Nephron progenitor cell (in vitro differentiated cells): ENCODE measurements around the gene ZMAT5.

Experiments used
- DNase-seq: peaks from one replicate; pipeline ENCODE4 v3.0.0; 2021
- H3K27ac Mint-ChIP-seq: 2 replicates; pipeline ENCODE4 v1.8.0; 2021; ENCODE audit warnings: mild to moderate bottlenecking, moderate library complexity, mixed read lengths
- H3K27me3 Mint-ChIP-seq: 2 replicates; pipeline ENCODE4 v1.8.0; 2021; ENCODE audit warnings: mild to moderate bottlenecking, low read depth, mixed read lengths; ENCODE audit not compliant: poor library complexity
- H3K36me3 Mint-ChIP-seq: 2 replicates; pipeline ENCODE4 v1.8.0; 2021; ENCODE audit warnings: low read depth, mixed read lengths
- H3K4me1 Mint-ChIP-seq: 2 replicates; pipeline ENCODE4 v1.8.0; 2021; ENCODE audit warnings: mixed read lengths
- H3K4me3 Mint-ChIP-seq: 2 replicates; pipeline ENCODE4 v1.8.0; 2021; ENCODE audit warnings: mild to moderate bottlenecking, moderate library complexity, mixed read lengths
- H3K9me3 Mint-ChIP-seq: 2 replicates; pipeline ENCODE4 v1.8.0; 2021; ENCODE audit warnings: mild to moderate bottlenecking, moderate library complexity, mixed read lengths
- CTCF ChIP-seq: fragments of 200-600 bp; sonication (generic); IDR thresholded peaks from 2 replicates; pipeline ENCODE4 v1.5.0; 2021; ENCODE audit warnings: antibody characterized with exemption

Gene ZMAT5

DNA sequence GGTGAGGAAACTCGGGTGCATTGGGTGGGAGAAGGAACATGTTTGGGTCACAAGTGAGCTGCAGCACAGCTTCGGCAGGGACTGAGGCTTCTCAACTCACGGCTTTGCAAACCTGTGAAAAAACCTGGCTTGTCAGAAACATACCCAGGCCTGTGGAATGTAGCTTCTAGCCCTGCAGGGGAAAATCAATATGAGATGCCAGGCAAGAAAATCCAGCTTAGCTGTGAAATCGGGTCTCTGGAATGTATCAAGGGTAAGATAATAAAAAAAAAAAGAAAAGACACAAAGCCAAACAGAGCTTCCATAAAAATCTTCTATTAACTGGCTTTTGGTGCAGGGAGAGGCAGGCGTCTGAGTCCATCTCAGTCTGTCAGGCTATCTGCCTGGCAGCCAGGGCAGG lies 28.9 kb upstream of the ZMAT5 start:
- Mint-ChIP-seq H3K9me3 (no peaks in the 10 kb centered on the region), H3K27ac (no peak overlapping the region), H3K27me3 (no peaks in the 10 kb centered on the region), H3K36me3 (peaks cover 48% of the 10 kb centered on the region), H3K4me1 (no peaks in the 10 kb centered on the region), H3K4me3 (no peak overlapping the region)
- TF ChIP-seq CTCF, result no peak
- no peak for DNase-seq

DNA sequence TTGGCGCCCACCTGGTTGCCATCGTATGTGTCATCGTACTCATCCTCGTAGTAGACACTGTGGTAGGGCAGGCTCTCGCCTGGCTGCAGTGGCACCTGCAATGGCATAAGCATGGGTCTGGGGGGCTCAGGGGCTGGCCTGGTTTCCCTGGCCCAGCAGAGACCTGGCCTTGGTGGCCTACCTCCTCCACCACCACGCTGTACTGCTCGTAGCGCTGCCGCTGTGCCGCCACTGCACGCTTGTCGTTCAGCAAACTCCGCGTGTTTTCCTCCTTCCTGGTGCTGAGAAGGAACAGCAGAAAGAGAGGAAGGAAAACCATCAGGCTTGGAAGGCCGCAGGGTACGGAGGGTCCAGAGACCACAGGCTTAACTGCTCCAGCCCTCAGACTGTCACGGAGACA lies 26.6 kb upstream of the ZMAT5 start:
- Mint-ChIP-seq H3K9me3 (no peaks in the 10 kb centered on the region), H3K27me3 (peaks cover 1% of the 10 kb centered on the region), H3K36me3 (peaks cover 55% of the 10 kb centered on the region), H3K27ac (no peak overlapping the region), H3K4me1 (no peaks in the 10 kb centered on the region), H3K4me3 (no peak overlapping the region)
- TF ChIP-seq CTCF, result no peak
- no peak for DNase-seq

DNA sequence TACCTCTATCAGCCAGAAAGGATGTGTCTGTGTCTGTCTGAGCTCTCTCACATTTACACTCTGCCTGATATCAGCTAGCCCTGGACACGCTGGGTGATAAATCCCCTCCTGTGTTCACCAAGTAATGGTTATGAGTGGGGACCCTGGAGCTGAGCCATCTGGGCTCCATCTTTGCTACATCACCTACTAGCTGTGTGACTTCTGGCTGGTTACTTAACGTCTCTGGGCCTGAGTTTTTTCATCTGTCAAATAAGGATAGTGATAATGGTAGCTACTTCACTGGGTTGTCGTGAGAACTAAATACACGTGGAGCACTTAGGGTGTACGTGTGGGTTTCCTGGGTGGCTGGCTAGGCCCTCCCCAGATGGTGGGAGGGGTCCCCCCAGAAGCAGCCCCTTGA lies 23.3 kb upstream of the ZMAT5 start:
- peaks cover 2% of the 10 kb centered on the region for H3K27me3 Mint-ChIP-seq

DNA sequence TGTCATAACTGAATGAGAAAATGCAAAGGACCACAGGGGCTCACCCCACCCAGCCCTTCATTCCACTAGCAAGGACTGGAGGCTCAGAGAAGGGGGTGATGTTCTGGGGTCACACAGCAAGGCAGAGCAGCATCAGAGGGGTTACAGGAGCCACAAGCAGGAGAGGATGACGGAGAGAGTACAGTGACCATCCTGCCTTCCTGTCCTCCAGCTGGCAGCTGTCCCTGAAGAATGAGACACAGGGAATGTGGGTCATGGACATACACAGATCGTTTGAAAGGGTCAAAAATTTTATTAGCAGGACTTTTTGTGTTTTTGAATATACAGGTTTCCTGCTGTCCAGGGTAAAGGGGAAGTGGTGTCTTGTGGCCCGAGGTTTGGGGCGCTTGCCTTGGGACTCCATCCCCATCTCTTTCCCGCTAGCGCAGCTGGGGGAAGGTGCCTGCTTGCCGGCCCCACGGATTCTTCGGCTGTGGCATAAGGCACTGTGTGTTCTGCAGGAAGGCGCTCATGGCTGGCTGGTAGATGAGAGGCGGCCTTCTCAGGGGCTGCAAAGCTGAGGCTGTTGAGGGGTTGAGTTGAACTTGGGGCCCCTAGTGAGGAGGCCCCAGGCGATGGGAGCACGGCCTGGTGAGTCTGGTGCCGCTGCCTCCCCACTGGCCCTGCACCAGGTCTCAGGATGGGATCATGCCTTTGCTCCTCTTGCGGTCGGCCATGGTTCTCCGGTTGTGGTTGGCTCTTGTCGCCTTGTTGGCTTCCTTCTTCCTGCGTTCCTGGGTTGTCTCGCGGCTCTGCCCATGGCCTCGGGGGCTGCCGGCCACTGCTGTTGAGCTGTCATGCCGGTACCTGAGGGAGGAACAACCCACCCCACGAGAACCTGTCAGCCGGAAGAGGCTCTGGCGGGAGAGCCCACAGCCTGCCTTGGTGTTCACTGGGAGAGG lies 21.8 kb upstream of the ZMAT5 start:
- Mint-ChIP-seq H3K27ac (peak overlapping the region; percentile 46), H3K27me3 (peaks cover 6% of the 10 kb centered on the region), H3K4me1 (peaks cover 30% of the 10 kb centered on the region), H3K4me3 (no peak overlapping the region), H3K36me3 (peaks cover 52% of the 10 kb centered on the region), H3K9me3 (no peaks in the 10 kb centered on the region)
- DNase-seq, result no peak
- no peak for TF ChIP-seq CTCF

More for the DNA sequence above, 23.3 kb upstream of the ZMAT5 start:
- Mint-ChIP-seq H3K27ac (no peak overlapping the region), H3K4me1 (peaks cover 23% of the 10 kb centered on the region), H3K9me3 (no peaks in the 10 kb centered on the region), H3K36me3 (peaks cover 52% of the 10 kb centered on the region), H3K4me3 (no peak overlapping the region)
- no peak for TF ChIP-seq CTCF
- DNase-seq, result no peak

- DNase-seq, result no peak
- Mint-ChIP-seq H3K27me3 (peaks cover 6% of the 10 kb centered on the region), H3K4me1 (peaks cover 39% of the 10 kb centered on the region), H3K9me3 (no peaks in the 10 kb centered on the region), H3K4me3 (no peak overlapping the region), H3K36me3 (peaks cover 44% of the 10 kb centered on the region), H3K27ac (no peak overlapping the region)
- no peak for TF ChIP-seq CTCF
Measured at GRCh38 chr22:29787371-29787980, 20.7 kb upstream of the ZMAT5 start.
